Stimulated activated CD4-positive, alpha-beta T cell treated with anti-CD3 and anti-CD28 coated beads, Interleukin-1b, Interleukin-23, amount 100 ng/mL, for 24 hours (primary cell): ENCODE measurements around the gene OGT.
"Not testable (repeated sequence)": the region's sequence is repeated elsewhere in the genome, so short reads cannot be mapped to it uniquely, and the experiment has no call there.

Experiments
- DNase-seq, 4 experiments: peaks; one replicate each; pipeline ENCODE4 v3.0.0-alpha.2; 2020; ENCODE audit warnings: low read depth in 4 of 4, low spot score in 1 of 4

The OGT gene

GRCh38 chrX:71532753-71533425 lies at the start of gene OGT:
Gene OGT (plus strand): TSS chrX:71533104. CDS start chrX:71533300, 196 bp downstream.
- peak; percentile 71 to 83 (median 78) for DNase-seq

DNA sequence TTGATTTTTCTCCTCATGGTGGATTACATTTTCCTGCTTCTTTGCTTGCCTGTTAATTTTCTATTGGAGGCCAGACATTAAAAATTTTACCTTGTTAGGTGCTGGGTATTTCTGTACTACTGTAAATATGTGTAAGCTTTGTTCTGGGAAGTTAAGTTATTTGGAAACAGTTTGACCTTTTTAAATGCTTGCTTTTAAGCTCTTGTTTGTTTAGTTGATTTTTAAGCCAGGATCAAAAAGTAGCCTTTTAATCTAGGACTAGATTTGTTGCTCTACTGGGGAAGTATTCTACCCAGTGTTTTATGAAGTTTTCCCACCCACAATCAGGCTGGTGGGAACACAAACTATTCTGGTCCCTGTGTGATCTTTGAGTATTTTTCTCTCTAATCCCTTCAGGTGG lies 45.1 kb upstream of the OGT start:
- DNase-seq = no peak

- DNase-seq = no peak
Measured at GRCh38 chrX:71489540-71489939, 43.4 kb upstream of the OGT start.

DNA sequence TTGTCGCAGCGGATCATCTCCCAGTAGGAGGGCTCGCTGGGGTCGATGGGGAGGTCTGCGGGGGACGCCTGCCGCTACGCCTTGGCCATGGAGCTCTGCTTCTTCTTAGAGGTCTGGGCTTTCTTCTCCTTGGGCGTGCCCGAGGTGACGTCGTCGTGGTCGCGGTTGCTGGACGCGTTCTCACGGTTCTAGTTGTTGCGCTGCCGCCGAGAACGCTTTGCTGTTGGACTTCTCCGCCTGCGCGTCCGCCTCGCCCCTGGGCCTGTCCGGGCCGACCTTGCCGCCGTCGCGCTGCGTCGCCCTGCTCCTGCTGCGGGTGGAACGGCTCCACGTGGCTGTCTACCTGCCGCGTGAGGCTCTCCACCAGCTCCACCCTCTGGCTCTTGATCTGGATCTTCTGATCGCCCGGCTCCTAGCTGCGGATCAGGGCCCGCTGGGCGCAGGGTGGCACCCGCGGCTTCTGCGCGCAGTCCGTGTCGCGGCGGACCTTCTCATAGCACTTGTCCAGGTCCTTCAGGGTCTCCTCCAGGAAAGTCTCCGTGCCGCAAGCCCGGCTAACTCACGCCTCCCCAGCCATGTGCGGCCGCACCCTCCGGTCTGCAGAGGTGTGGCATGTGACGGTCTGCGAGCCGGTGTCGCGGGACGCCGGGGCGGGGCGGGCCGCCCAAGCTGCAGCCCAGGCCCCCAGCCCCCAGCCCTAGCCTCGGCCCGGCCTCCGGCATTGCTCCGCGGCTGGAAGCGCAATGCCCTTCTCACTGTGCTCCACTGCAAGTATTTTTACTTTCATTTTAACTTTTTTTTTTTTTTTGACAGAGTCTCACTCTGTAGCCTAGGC lies 40.5 kb upstream of the OGT start:
- DNase-seq = peak in 3 of 4 experiments; percentile 9 to 24 (median 20)

DNA sequence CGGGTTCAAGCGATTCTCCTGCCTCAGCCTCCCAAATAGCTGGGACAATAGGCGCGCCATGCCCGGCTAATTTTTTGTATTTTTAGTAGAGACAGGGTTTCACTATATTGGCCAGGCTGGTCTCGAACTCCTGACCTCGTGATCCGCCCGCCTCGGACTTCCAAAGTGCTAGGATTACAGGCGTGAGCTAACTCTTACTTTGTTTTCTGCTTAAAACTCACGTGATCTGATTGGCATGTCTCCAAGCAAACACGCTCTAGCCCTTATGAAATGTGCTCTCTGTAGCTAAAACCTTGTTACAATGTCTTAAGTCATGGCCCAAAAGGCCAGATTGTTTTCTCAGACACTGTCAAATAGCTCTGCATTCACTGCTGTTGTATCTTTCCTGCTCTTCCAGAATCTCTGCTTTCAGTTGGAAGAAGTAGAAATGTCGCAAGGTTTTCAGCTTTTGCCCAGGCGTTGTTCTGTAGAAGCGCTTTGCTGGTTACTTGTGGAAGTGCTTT lies 39.7 kb upstream of the OGT start:
- DNase-seq = no peak

- not testable (repeated sequence) for DNase-seq
Measured at GRCh38 chrX:71495979-71496378, 36.9 kb upstream of the OGT start.

DNA sequence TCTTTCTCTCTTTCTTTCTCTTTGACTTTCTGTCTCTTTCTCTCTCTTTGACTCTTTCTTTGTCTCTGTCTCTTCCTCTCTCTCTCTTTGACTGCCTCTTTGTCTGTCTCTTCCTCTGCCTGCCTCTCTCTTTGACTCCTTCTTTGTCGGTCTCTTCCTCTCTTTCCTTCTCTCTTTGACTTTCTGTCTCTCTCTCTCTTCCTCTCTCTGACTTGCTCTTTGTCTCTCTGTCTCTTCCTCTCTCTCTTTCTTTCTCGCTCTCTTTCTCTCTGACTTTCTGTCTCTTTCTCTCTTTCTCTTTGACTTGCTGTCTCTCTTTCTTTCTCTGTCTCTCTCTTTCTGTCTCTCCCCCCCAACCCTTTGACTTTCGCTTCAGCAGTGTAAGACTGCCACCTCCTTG lies 36.4 kb upstream of the OGT start:
- no peak for DNase-seq

- not testable (repeated sequence) for DNase-seq
Measured at GRCh38 chrX:71502080-71502479, 30.8 kb upstream of the OGT start.

GRCh38 chrX:71504346-71504745 lies 28.6 kb upstream of the OGT start:
- DNase-seq = no peak

GRCh38 chrX:71509289-71509688 lies 23.6 kb upstream of the OGT start:
- no peak for DNase-seq

GRCh38 chrX:71510161-71510560 lies 22.7 kb upstream of the OGT start:
- no peak for DNase-seq

- not testable (repeated sequence) for DNase-seq
Measured at GRCh38 chrX:71513731-71514130, 19.2 kb upstream of the OGT start.

DNA sequence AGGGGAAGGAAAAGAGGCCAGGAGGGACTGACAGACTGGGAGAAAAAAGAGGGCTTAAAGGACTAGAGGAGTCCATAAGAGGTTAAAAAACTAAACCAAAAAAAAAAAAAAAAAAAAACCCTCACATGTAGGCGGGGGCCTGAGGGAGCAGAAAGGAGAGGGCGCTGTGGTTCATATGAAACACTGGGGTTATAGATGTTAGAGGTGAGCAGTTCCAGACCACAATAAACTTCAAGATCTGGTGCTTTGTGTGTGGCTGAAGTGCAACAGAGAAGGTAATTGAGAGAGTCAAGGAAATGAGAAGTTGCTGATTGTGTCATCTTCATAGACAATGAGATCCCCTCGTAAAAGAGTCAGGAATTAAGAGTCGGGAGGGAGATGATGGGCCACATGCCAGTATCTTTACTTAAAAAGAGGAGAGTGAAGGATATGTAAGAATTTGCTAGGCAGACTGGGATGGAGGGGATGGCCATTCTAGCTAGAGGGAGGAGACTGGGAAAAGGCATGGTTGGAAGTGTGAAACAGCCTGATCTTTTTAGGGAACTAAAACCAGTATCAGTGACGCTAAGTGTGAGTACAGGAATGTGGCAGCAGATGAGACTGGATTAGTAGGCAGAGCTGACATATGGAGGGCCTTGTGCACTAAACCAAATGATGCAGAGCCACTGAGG lies 18.4 kb upstream of the OGT start:
- DNase-seq = no peak

DNA sequence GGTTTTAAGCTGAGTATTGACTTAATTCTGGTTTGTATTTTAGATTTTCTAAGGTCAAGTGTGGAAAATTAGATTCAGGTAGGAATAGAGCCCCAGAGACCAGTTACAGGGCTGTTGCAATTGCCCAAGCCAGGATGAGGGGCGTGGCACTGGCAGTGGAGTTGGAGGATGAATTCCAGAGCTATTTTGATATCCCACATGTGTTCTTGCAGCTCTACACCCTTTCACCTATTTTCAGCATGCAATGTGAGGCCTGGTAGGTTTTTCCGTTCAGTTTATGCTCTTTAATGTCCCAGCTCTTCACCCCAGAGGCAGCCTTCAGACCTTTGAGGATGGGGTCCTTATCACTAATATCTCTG lies 17.9 kb upstream of the OGT start:
- no peak for DNase-seq

DNA sequence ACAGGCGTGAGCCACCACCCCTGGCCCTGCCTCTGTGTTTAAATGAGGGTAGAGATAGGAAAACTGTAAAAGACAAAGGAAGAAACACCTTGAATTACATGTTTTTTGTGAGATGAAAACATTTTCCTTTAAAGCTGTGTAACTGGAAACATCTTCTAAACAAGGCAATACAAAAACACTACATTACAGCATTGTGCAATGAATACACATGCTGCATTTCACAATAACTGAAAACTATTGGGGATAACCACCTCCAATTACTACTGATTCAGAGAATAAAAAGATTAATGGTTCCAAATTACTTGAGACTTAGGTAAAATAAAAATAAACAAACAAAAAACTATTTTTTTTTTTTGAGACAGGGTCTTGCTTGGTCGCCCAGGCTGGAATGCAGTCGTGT lies 7.6 kb upstream of the OGT start:
- no peak for DNase-seq

- no peak for DNase-seq
Measured at GRCh38 chrX:71532078-71532752, 689 bp upstream of the OGT start.

- no peak for DNase-seq
Measured at GRCh38 chrX:71533516-71533850, 579 bp downstream of the OGT start.

DNA sequence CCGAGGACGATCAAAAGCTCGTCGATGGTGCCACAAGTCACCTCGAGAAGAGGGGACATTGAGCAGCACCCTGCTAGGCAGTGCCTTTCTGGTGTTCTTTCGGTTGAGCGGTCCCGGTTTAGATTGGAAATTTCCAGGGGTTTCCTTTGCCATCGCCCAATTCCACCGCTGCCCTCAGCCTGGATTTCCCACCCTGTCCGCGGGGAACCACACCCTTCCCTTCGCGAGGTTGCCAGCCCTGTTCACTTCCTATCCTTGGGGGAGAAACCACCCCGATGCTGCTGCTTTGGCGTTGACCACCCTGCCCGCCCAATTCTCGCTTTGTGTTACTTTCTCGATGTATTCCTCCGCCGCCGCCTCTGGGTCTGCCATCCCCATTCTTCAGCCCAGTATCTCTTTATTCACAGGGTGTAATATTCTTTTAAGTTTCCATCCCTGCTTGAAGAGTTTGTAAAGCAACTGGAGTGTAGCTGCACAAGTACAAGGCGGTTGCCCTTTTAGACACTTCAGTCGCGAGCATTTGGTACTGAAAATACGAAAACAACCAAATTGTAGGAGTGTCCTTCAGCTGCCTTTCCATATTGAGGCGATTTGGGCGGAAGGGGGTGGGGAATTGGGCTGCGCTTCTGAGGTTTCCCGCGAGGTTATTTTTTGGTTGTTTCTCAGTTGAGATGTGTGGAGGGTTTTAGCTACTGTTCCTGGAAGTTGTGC lies 1.1 kb downstream of the OGT start:
- DNase-seq = no peak

- DNase-seq = no peak
Measured at GRCh38 chrX:71534773-71535544, 2.1 kb downstream of the OGT start.

GRCh38 chrX:71536285-71536684 lies 3.4 kb downstream of the OGT start:
- no peak for DNase-seq
